Upper lobe of left lung (tissue), 4 donors: ENCODE measurements around the gene NBEA.

Experiments used
- EP300 ChIP-seq, 4 donors: sonication (generic); formaldehyde crosslinking; IDR thresholded peaks; one replicate each; pipeline ENCODE4 v1.5.1; 2017; ENCODE audit warnings: antibody characterized with exemption in 4 of 4, control low read depth in 2 of 4
- POLR2A ChIP-seq, 4 donors: fragments of 450-650 bp; IDR thresholded peaks; one replicate each; pipeline ENCODE4 v1.5.1; 2016 to 2017; ENCODE audit warnings: antibody characterized with exemption in 4 of 4, mild to moderate bottlenecking in 2 of 4
- TF ChIP-seq, protein P1 (sequence below), 6 experiments: fragments of 450-650 bp in 4 of 6; fragments of 200-600 bp in 2 of 6; sonication (generic) in 2 of 6; IDR thresholded peaks; one replicate each; pipeline ENCODE4 v1.5.1; 2016 to 2019; ENCODE audit warnings: antibody characterized with exemption in 6 of 6

DNA sequence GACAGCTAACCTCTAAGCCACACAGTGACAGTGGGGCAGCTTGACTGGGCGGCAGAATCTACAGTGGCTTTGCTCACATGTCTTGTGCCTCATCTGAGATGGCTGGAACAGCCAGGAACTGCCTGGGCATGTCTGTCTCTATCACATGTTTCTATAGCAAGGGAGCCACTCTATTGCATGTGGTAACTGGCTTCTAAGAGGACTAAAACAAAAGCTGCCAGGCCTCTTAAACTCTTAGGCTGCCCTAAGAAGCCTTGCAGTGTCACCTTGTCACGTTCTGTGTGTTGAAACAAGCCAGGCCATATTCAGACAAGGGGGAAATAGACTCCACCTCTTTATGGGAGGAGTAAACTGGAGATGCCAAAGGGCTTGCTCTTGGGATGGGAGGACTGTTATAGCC is 657.3 kb downstream of the NBEA start:
- TF ChIP-seq, protein P1, sequence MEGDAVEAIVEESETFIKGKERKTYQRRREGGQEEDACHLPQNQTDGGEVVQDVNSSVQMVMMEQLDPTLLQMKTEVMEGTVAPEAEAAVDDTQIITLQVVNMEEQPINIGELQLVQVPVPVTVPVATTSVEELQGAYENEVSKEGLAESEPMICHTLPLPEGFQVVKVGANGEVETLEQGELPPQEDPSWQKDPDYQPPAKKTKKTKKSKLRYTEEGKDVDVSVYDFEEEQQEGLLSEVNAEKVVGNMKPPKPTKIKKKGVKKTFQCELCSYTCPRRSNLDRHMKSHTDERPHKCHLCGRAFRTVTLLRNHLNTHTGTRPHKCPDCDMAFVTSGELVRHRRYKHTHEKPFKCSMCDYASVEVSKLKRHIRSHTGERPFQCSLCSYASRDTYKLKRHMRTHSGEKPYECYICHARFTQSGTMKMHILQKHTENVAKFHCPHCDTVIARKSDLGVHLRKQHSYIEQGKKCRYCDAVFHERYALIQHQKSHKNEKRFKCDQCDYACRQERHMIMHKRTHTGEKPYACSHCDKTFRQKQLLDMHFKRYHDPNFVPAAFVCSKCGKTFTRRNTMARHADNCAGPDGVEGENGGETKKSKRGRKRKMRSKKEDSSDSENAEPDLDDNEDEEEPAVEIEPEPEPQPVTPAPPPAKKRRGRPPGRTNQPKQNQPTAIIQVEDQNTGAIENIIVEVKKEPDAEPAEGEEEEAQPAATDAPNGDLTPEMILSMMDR (IDR thresholded peaks at IDR 0.05): no peak
- TF ChIP-seq POLR2A (IDR thresholded peaks at IDR 0.05) (no peak), EP300 (IDR thresholded peaks at IDR 0.05) (no peak)
